HG02759 (cell line): ENCODE data around the gene PDIA6.
"Not testable (repeated sequence)": the region's sequence is repeated elsewhere in the genome, so short reads cannot be mapped to it uniquely, and the experiment has no call there.

Experiments
- ATAC-seq: cut with Tn5 transposase; IDR thresholded peaks from one replicate; pipeline ENCODE4 v1.9.1; 2021; ENCODE audit warnings: mild to moderate bottlenecking, moderate library complexity; ENCODE audit not compliant: unreplicated experiment

Gene PDIA6

GRCh38 chr2:10834068-10834655, 21.6 kb upstream of the PDIA6 start:
- no peak for ATAC-seq

- ATAC-seq = no peak
These were observed 20.4 kb upstream of the PDIA6 start for GRCh38 chr2:10833021-10833420.

- ATAC-seq = peak; percentile 83
These were observed 19.8 kb upstream of the PDIA6 start for GRCh38 chr2:10832203-10832936.

GRCh38 chr2:10831400-10831985, 18.9 kb upstream of the PDIA6 start:
- no peak for ATAC-seq

- ATAC-seq = no peak
These were observed 18.2 kb upstream of the PDIA6 start for GRCh38 chr2:10830641-10831399.

- no peak for ATAC-seq
These were observed 17.6 kb upstream of the PDIA6 start for GRCh38 chr2:10830203-10830602.

- ATAC-seq = no peak
These were observed 16.7 kb upstream of the PDIA6 start for GRCh38 chr2:10829299-10829698.

GRCh38 chr2:10828346-10828745, 15.8 kb upstream of the PDIA6 start:
- ATAC-seq = no peak

- no peak for ATAC-seq
These were observed 14.0 kb upstream of the PDIA6 start for GRCh38 chr2:10826625-10827024.

GRCh38 chr2:10826026-10826425, 13.4 kb upstream of the PDIA6 start:
- no peak for ATAC-seq

- no peak for ATAC-seq
These were observed 11.6 kb upstream of the PDIA6 start for GRCh38 chr2:10824191-10824590.

GRCh38 chr2:10820978-10821695, 8.6 kb upstream of the PDIA6 start:
- ATAC-seq = no peak

- no peak for ATAC-seq
These were observed 8.0 kb upstream of the PDIA6 start for GRCh38 chr2:10820562-10820961.

- no peak for ATAC-seq
These were observed 7.2 kb upstream of the PDIA6 start for GRCh38 chr2:10819714-10820314.

GRCh38 chr2:10818984-10819383, 6.4 kb upstream of the PDIA6 start:
- no peak for ATAC-seq

- ATAC-seq = not testable (repeated sequence)
These were observed 5.7 kb upstream of the PDIA6 start for GRCh38 chr2:10818305-10818704.

- no peak for ATAC-seq
These were observed 4.8 kb upstream of the PDIA6 start for GRCh38 chr2:10817413-10817812.

- ATAC-seq = no peak
These were observed 2.2 kb upstream of the PDIA6 start for GRCh38 chr2:10814571-10815331.

- ATAC-seq = no peak
These were observed 1.6 kb upstream of the PDIA6 start for GRCh38 chr2:10814142-10814541.
